Measurements from ENCODE around the gene PRIMA1. TPM values are rescaled to one million over a fixed set of nuclear protein-coding genes. Genes with fewer than 3 reads are reported as not detected.

PRIMA1 gene
- total and polyA plus RNA-seq, 10 of the 15 experiments (the other 5 are each of a cell fraction or from before 2014, with no cell fraction given): not detected

DNA sequence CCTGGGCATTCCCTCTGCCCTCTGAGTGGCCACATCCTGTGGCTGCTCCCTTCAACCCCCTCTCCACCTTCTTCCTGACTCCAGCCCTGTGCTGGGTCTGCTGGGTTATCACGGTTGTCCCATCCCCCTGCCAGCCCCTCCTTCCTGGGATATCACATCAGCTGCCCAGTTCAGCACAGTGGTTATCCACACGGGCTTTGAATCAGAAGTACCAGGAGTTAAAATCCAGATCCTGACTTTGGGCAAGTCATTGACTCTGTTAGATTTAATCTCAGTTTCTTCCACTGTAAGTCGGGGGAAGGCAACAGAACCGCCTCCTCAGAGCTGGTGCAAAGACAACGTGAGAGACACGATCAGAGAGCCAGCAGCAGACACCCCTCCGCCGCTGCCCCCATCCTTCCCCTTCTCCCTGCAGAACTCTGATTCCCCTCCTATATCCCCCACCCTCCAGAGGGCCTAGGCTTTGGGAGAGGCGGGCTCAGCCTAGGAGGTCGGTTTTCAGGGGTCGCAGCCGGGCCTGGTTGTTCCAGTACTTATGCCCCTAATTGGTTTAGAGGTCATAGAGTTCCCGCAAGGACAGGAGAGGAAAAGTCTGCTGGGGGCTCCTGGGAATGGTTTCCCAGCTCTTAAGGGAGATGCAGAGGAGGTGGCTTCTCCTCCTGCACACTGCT, 42.5 kb downstream of the PRIMA1 start:
- no peaks in the 10 kb centered on the region for H3K4me1 ChIP-seq (ENCODE audit: control insufficient read depth, insufficient read depth, low read length)
- no peak overlapping the region for H3K9ac ChIP-seq (ENCODE audit: control insufficient read depth, insufficient read depth, low read length)
- ChIA-PET RAD21 (ENCODE audit: unreplicated experiment) (no interaction called here), SMC1A (ENCODE audit: uncharacterized antibody, unreplicated experiment) (no interaction called here), CTCF (no interaction called here), POLR2A (no interaction called here)
- H3K27ac ChIP-seq (ENCODE audit: control insufficient read depth, insufficient read depth): no peak overlapping the region
- no peaks in the 10 kb centered on the region for H3K27me3 ChIP-seq (replicated peaks in 1 of 2; ENCODE audit: control insufficient read depth in 2 of 2, insufficient read depth in 2 of 2, low read length in 1 of 2)
- no peaks in the 10 kb centered on the region for H3K9me3 ChIP-seq (replicated peaks; ENCODE audit: control insufficient read depth, insufficient read depth, low read length)
- H3K36me3 ChIP-seq (ENCODE audit: control insufficient read depth in 2 of 2, insufficient read depth in 2 of 2, low read length in 1 of 2): no peaks in the 10 kb centered on the region
- DNase-seq (ENCODE audit: low read depth, low spot score): no peak
- FAIRE-seq: no peak
- H3K4me2 ChIP-seq (ENCODE audit: control insufficient read depth, insufficient read depth): no peak overlapping the region
- H4K20me1 ChIP-seq (ENCODE audit: control insufficient read depth, insufficient read depth): no peaks in the 10 kb centered on the region
- ATAC-seq: no peak
- 42% methylated on average over 13 of the region's 13 CpGs for WGBS (ENCODE audit: insufficient coverage, insufficient replicate concordance, low lambda C conversion rate, missing lambda C conversion rate)
- H3K79me2 ChIP-seq (ENCODE audit: control insufficient read depth, insufficient read depth, low read length): no peaks in the 10 kb centered on the region
- TF ChIP-seq, protein P1, sequence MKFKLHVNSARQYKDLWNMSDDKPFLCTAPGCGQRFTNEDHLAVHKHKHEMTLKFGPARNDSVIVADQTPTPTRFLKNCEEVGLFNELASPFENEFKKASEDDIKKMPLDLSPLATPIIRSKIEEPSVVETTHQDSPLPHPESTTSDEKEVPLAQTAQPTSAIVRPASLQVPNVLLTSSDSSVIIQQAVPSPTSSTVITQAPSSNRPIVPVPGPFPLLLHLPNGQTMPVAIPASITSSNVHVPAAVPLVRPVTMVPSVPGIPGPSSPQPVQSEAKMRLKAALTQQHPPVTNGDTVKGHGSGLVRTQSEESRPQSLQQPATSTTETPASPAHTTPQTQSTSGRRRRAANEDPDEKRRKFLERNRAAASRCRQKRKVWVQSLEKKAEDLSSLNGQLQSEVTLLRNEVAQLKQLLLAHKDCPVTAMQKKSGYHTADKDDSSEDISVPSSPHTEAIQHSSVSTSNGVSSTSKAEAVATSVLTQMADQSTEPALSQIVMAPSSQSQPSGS (IDR thresholded peaks at IDR 0.05; ENCODE audit: low read length): no peak
- TF ChIP-seq, protein P2, sequence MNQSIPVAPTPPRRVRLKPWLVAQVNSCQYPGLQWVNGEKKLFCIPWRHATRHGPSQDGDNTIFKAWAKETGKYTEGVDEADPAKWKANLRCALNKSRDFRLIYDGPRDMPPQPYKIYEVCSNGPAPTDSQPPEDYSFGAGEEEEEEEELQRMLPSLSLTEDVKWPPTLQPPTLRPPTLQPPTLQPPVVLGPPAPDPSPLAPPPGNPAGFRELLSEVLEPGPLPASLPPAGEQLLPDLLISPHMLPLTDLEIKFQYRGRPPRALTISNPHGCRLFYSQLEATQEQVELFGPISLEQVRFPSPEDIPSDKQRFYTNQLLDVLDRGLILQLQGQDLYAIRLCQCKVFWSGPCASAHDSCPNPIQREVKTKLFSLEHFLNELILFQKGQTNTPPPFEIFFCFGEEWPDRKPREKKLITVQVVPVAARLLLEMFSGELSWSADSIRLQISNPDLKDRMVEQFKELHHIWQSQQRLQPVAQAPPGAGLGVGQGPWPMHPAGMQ (IDR thresholded peaks at IDR 0.05; ENCODE audit: borderline replicate concordance): no peak
- TF ChIP-seq JUND (IDR thresholded peaks at IDR 0.05; ENCODE audit: low read depth, low read length) (no peak), POU2F2 (IDR thresholded peaks at IDR 0.05; ENCODE audit: borderline replicate concordance, low read depth, low read length) (no peak), ATF7 (IDR thresholded peaks at IDR 0.05; ENCODE audit: low read depth) (no peak), RCOR1 (conservative IDR thresholded peaks at IDR 0.05; ENCODE audit: low read depth, low read length) (no peak), CHD2 (IDR thresholded peaks at IDR 0.05; ENCODE audit: borderline replicate concordance, low read depth, low read length) (no peak), SREBF2 (IDR thresholded peaks at IDR 0.05; ENCODE audit: low read length) (no peak), HDAC2 (IDR thresholded peaks at IDR 0.05) (no peak), PAX5 (IDR thresholded peaks at IDR 0.05; ENCODE audit: borderline replicate concordance, low read depth, low read length) (no peak), CBFB (IDR thresholded peaks at IDR 0.05; ENCODE audit: low read depth) (no peak), NFYB (IDR thresholded peaks at IDR 0.05; ENCODE audit: insufficient read depth, low read depth, low read length) (no peak), MXI1 (IDR thresholded peaks at IDR 0.05; ENCODE audit: low read depth, low read length) (no peak), EED (IDR thresholded peaks at IDR 0.05; ENCODE audit: low read depth) (no peak)
- TF ChIP-seq, protein P3, sequence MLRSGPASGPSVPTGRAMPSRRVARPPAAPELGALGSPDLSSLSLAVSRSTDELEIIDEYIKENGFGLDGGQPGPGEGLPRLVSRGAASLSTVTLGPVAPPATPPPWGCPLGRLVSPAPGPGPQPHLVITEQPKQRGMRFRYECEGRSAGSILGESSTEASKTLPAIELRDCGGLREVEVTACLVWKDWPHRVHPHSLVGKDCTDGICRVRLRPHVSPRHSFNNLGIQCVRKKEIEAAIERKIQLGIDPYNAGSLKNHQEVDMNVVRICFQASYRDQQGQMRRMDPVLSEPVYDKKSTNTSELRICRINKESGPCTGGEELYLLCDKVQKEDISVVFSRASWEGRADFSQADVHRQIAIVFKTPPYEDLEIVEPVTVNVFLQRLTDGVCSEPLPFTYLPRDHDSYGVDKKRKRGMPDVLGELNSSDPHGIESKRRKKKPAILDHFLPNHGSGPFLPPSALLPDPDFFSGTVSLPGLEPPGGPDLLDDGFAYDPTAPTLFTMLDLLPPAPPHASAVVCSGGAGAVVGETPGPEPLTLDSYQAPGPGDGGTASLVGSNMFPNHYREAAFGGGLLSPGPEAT (IDR thresholded peaks at IDR 0.05; ENCODE audit: low read depth): no peak
- TF ChIP-seq, protein P4, sequence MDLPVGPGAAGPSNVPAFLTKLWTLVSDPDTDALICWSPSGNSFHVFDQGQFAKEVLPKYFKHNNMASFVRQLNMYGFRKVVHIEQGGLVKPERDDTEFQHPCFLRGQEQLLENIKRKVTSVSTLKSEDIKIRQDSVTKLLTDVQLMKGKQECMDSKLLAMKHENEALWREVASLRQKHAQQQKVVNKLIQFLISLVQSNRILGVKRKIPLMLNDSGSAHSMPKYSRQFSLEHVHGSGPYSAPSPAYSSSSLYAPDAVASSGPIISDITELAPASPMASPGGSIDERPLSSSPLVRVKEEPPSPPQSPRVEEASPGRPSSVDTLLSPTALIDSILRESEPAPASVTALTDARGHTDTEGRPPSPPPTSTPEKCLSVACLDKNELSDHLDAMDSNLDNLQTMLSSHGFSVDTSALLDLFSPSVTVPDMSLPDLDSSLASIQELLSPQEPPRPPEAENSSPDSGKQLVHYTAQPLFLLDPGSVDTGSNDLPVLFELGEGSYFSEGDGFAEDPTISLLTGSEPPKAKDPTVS (IDR thresholded peaks at IDR 0.05; ENCODE audit: low read depth, low read length): no peak
- H3K4me3 ChIP-seq: no peak overlapping the region
- H2AFZ ChIP-seq (ENCODE audit: control insufficient read depth, low read depth, low read length): no peak overlapping the region
- BruUV-seq (replicated peaks): no TSS peak
- in situ Hi-C loops (cut with MboI): no loop called here
- intact Hi-C loops (cut with micrococcal nuclease; ENCODE audit: unreplicated experiment): no loop called here

Data from GM12878 (cell line).